ENCODE measurements around the gene SYCP2L. TPM values are rescaled to one million over a fixed set of nuclear protein-coding genes. Genes with fewer than 3 reads are reported as not detected.
"Not testable (repeated sequence)": the region's sequence is repeated elsewhere in the genome, so short reads cannot be mapped to it uniquely, and the experiment has no call there.

Gene SYCP2L
- polyA plus RNA-seq, 1 donor (not counting 4 experiments of a cell fraction or from before 2014, with no cell fraction given), result 1.3 TPM

- Histone ChIP-seq H3K27me3 (ENCODE audit: control insufficient read depth, extremely low read depth, insufficient read depth, low read length) (peaks cover 33% of the 10 kb centered on the region), H3K9me1 (ENCODE audit: control insufficient read depth, extremely low read depth, insufficient read depth, low read length) (no peaks in the 10 kb centered on the region), H3K4me3 (ENCODE audit: control insufficient read depth in 2 of 3, extremely low read depth in 1 of 3, insufficient read depth in 2 of 3, low read depth in 1 of 3, low read length in 3 of 3) (no peak overlapping the region), H2AFZ (ENCODE audit: control insufficient read depth, low read length) (no peak overlapping the region), H3K9me3 (ENCODE audit: control insufficient read depth, low read depth, low read length) (no peaks in the 10 kb centered on the region), H3K4me1 (ENCODE audit: control insufficient read depth, extremely low read depth, insufficient read depth, low read length) (no peaks in the 10 kb centered on the region), H3K36me3 (ENCODE audit: control insufficient read depth in 2 of 2, extremely low read depth in 1 of 2, insufficient read depth in 2 of 2, low read length in 2 of 2) (no peaks in the 10 kb centered on the region), H3K27ac (ENCODE audit: control insufficient read depth, insufficient read depth, low read length) (no peak overlapping the region), H3K79me2 (ENCODE audit: control insufficient read depth, insufficient read depth, low read length) (no peaks in the 10 kb centered on the region), H4K20me1 (ENCODE audit: control insufficient read depth, extremely low read depth, insufficient read depth, low read length) (no peaks in the 10 kb centered on the region), H3K4me2 (ENCODE audit: control insufficient read depth, extremely low read depth, insufficient read depth, low read depth, low read length) (no peak overlapping the region), H3K9ac (ENCODE audit: control insufficient read depth, extremely low read depth, insufficient read depth, low read length) (no peak overlapping the region)
- DNase-seq (ENCODE audit: low read depth, low spot score) (no peak), FAIRE-seq (no peak)
- no peak for TF ChIP-seq EZH2 (IDR thresholded peaks at IDR 0.05; ENCODE audit: low read length)
- TF ChIP-seq, protein P1, sequence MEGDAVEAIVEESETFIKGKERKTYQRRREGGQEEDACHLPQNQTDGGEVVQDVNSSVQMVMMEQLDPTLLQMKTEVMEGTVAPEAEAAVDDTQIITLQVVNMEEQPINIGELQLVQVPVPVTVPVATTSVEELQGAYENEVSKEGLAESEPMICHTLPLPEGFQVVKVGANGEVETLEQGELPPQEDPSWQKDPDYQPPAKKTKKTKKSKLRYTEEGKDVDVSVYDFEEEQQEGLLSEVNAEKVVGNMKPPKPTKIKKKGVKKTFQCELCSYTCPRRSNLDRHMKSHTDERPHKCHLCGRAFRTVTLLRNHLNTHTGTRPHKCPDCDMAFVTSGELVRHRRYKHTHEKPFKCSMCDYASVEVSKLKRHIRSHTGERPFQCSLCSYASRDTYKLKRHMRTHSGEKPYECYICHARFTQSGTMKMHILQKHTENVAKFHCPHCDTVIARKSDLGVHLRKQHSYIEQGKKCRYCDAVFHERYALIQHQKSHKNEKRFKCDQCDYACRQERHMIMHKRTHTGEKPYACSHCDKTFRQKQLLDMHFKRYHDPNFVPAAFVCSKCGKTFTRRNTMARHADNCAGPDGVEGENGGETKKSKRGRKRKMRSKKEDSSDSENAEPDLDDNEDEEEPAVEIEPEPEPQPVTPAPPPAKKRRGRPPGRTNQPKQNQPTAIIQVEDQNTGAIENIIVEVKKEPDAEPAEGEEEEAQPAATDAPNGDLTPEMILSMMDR (optimal IDR thresholded peaks at IDR 0.05 in 1 of 3, IDR thresholded peaks at IDR 0.05 in 1 of 3, conservative IDR thresholded peaks at IDR 0.05 in 1 of 3; ENCODE audit: extremely low read depth in 1 of 3, insufficient read depth in 2 of 3, low read length in 3 of 3), result no peak
- dilution Hi-C loops (cut with MboI; ENCODE audit: extremely low pct_ligation_motif_present, low sequenced_read_pairs), result no loop called here
These were observed 6.5 kb upstream of the SYCP2L start for GRCh38 chr6:10880366-10880765.

DNA sequence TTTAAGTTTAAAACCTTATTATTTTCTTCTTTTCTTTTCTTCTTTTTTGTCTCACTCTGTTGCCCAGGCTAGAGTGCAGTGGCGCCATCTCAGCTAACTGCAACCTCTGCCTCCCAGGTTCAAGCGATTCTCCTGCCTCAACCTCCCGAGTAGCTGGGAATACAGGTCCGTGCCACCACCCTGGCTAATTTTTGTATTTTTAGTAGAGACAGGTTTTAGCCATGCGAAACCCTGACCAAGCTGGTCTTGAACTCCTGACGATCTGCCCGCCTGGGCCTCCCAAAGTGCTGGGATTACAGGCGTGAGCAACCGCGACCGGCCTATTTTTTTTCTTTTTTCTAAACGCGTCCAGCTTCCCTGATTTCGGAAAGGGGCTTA is 4.6 kb upstream of the SYCP2L start:
- H3K9me3 ChIP-seq (ENCODE audit: control insufficient read depth, low read depth, low read length); FAIRE-seq; H3K27ac ChIP-seq (ENCODE audit: control insufficient read depth, insufficient read depth, low read length); H3K79me2 ChIP-seq (ENCODE audit: control insufficient read depth, insufficient read depth, low read length); H3K4me1 ChIP-seq (ENCODE audit: control insufficient read depth, extremely low read depth, insufficient read depth, low read length); H2AFZ ChIP-seq (ENCODE audit: control insufficient read depth, low read length); H3K9me1 ChIP-seq (ENCODE audit: control insufficient read depth, extremely low read depth, insufficient read depth, low read length); H4K20me1 ChIP-seq (ENCODE audit: control insufficient read depth, extremely low read depth, insufficient read depth, low read length); H3K36me3 ChIP-seq (ENCODE audit: control insufficient read depth in 2 of 2, extremely low read depth in 1 of 2, insufficient read depth in 2 of 2, low read length in 2 of 2); dilution Hi-C loops (cut with MboI; ENCODE audit: extremely low pct_ligation_motif_present, low sequenced_read_pairs); H3K9ac ChIP-seq (ENCODE audit: control insufficient read depth, extremely low read depth, insufficient read depth, low read length); DNase-seq (ENCODE audit: low read depth, low spot score): not testable (repeated sequence)
- Histone ChIP-seq H3K4me3 (ENCODE audit: control insufficient read depth in 2 of 3, extremely low read depth in 1 of 3, insufficient read depth in 2 of 3, low read depth in 1 of 3, low read length in 3 of 3) (peak overlapping the region in 1 of 3 experiments; percentile 13), H3K27me3 (ENCODE audit: control insufficient read depth, extremely low read depth, insufficient read depth, low read length) (peaks cover 33% of the 10 kb centered on the region), H3K4me2 (ENCODE audit: control insufficient read depth, extremely low read depth, insufficient read depth, low read depth, low read length) (peak overlapping the region; percentile 42)

DNA sequence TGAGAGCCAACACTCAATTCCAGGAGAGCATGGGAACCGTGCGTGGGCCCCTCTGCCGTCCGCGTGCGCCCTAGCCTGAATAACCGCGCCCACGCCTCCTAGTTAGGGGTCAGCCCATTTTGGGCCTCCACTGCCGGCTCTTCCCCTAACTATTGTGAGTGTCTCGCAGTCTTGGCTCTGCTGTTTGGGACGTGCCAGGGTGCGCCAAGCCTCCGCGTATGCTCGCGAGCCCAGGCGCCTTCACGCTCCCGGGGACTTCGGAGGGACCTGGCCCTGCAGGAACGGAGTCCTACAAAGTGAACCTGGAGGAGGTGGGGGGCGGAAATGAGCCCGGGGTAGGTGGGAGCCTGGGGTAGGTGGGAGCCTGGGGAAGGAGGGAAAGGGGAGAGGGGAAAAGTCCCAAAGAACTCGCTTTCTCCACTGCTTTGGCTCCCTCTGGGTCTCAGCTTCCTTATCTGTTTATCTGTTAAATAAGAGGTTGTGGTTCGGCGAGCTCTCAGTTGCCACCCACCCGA is 4.1 kb upstream of the SYCP2L start:
- Histone ChIP-seq H4K20me1 (ENCODE audit: control insufficient read depth, extremely low read depth, insufficient read depth, low read length) (no peaks in the 10 kb centered on the region), H3K9ac (ENCODE audit: control insufficient read depth, extremely low read depth, insufficient read depth, low read length) (no peak overlapping the region), H3K4me1 (ENCODE audit: control insufficient read depth, extremely low read depth, insufficient read depth, low read length) (no peaks in the 10 kb centered on the region), H3K4me3 (ENCODE audit: control insufficient read depth in 2 of 3, extremely low read depth in 1 of 3, insufficient read depth in 2 of 3, low read depth in 1 of 3, low read length in 3 of 3) (no peak overlapping the region), H3K79me2 (ENCODE audit: control insufficient read depth, insufficient read depth, low read length) (no peaks in the 10 kb centered on the region), H3K27ac (ENCODE audit: control insufficient read depth, insufficient read depth, low read length) (no peak overlapping the region), H2AFZ (ENCODE audit: control insufficient read depth, low read length) (peak overlapping the region; percentile 3), H3K27me3 (ENCODE audit: control insufficient read depth, extremely low read depth, insufficient read depth, low read length) (peaks cover 33% of the 10 kb centered on the region), H3K36me3 (ENCODE audit: control insufficient read depth in 2 of 2, extremely low read depth in 1 of 2, insufficient read depth in 2 of 2, low read length in 2 of 2) (no peaks in the 10 kb centered on the region), H3K4me2 (ENCODE audit: control insufficient read depth, extremely low read depth, insufficient read depth, low read depth, low read length) (no peak overlapping the region), H3K9me3 (ENCODE audit: control insufficient read depth, low read depth, low read length) (no peaks in the 10 kb centered on the region), H3K9me1 (ENCODE audit: control insufficient read depth, extremely low read depth, insufficient read depth, low read length) (no peaks in the 10 kb centered on the region)
- TF ChIP-seq, protein P1 (optimal IDR thresholded peaks at IDR 0.05 in 1 of 3, IDR thresholded peaks at IDR 0.05 in 1 of 3, conservative IDR thresholded peaks at IDR 0.05 in 1 of 3; ENCODE audit: extremely low read depth in 1 of 3, insufficient read depth in 2 of 3, low read length in 3 of 3), result no peak
- no peak for TF ChIP-seq EZH2 (IDR thresholded peaks at IDR 0.05; ENCODE audit: low read length)
- FAIRE-seq (no peak), DNase-seq (ENCODE audit: low read depth, low spot score) (no peak)
- dilution Hi-C loops (cut with MboI; ENCODE audit: extremely low pct_ligation_motif_present, low sequenced_read_pairs), result no loop called here

Measured in keratinocyte (primary cell).